ENCODE measurements around the gene ZFAND6.

ZFAND6 gene

DNA sequence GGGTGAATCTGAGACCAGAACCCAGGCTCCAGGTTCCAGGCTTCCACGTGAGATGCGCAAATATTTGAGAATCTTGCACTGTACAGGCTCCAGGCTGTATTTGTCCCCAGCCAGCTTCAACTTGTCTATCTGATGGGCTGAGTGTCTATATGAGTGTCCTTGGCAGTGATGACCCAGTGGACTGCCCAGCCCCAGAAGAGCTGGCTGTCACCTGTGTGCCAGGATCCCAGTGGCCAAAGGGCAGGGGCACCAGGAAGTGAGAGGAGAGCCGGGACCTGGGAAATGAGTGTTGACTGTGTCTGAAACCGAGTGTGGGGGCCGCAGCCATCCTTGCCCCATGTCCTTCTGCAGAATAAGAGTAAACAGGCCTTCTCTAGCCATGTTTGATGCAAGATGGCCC lies 103.7 kb downstream of the ZFAND6 start:
- peak overlapping the region; percentile 51 for H3K27ac ChIP-seq
- TF ChIP-seq ZFX (IDR thresholded peaks at IDR 0.05; ENCODE audit: borderline replicate concordance) = no peak
- TF ChIP-seq, protein P1, sequence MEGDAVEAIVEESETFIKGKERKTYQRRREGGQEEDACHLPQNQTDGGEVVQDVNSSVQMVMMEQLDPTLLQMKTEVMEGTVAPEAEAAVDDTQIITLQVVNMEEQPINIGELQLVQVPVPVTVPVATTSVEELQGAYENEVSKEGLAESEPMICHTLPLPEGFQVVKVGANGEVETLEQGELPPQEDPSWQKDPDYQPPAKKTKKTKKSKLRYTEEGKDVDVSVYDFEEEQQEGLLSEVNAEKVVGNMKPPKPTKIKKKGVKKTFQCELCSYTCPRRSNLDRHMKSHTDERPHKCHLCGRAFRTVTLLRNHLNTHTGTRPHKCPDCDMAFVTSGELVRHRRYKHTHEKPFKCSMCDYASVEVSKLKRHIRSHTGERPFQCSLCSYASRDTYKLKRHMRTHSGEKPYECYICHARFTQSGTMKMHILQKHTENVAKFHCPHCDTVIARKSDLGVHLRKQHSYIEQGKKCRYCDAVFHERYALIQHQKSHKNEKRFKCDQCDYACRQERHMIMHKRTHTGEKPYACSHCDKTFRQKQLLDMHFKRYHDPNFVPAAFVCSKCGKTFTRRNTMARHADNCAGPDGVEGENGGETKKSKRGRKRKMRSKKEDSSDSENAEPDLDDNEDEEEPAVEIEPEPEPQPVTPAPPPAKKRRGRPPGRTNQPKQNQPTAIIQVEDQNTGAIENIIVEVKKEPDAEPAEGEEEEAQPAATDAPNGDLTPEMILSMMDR (IDR thresholded peaks at IDR 0.05) = no peak

DNA sequence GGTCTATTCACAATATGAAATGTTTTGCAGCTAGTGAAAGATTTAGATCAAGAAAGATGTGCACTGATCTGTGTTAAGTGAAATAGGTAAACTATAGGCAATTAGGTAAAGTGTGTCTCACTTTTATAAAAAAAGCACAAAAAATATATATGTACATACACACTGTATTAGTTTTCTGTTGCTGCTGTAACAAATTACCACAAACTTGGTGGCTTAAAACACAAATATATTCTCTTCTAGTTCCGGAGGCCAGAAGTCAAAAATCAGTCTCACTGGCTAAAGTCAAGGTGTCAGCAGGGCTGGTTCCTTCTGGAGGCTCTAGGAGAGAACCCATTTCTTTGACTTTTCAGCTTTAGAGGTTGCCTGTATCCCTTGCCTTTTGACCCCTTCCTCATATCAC lies 104.4 kb downstream of the ZFAND6 start:
- H3K27ac ChIP-seq = no peak overlapping the region
- TF ChIP-seq, protein P1 (IDR thresholded peaks at IDR 0.05) = no peak
- no peak for TF ChIP-seq ZFX (IDR thresholded peaks at IDR 0.05; ENCODE audit: borderline replicate concordance)

DNA sequence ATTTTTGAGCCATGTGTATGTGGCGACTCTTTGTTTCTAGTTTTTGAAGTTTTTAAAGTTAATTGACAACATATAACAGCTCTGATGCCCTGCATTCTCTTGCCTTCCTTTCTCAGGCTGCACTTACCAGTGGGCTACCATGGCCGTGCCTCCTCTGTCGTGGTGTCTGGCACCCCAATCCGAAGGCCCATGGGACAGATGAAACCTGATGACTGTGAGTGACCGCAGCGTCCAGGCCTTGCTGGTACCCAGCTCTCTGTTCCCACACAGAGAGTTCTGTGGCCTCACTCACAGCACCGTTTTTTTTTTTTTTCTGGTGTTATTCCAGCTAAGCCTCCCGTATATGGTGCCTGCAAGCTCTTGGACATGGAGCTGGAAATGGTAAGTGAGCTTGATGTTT lies 108.5 kb downstream of the ZFAND6 start:
- TF ChIP-seq ZFX (IDR thresholded peaks at IDR 0.05; ENCODE audit: borderline replicate concordance) = no peak
- TF ChIP-seq, protein P1 (IDR thresholded peaks at IDR 0.05) = no peak
- H3K27ac ChIP-seq = no peak overlapping the region

DNA sequence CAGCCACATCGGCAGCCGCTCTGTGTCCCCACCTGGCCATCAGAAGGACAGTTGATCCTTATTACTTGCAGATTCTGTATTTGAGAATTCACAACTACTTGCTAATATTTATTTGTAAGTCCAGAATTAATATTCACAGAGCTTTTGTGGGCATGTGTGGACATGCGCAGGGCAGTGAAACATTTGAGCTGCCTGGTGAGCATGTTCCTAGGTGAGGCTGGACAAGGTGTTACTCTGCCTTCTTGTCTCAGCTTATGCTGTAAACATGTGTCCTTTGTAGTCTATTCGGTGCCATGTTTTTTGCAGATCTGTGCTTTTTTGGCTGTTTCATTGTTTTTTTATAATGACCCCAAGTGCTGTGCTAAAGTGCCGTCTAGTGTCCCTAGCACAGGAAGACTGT lies 108.9 kb downstream of the ZFAND6 start:
- no peak overlapping the region for H3K27ac ChIP-seq
- TF ChIP-seq, protein P1 (IDR thresholded peaks at IDR 0.05) = no peak
- no peak for TF ChIP-seq ZFX (IDR thresholded peaks at IDR 0.05; ENCODE audit: borderline replicate concordance)

DNA sequence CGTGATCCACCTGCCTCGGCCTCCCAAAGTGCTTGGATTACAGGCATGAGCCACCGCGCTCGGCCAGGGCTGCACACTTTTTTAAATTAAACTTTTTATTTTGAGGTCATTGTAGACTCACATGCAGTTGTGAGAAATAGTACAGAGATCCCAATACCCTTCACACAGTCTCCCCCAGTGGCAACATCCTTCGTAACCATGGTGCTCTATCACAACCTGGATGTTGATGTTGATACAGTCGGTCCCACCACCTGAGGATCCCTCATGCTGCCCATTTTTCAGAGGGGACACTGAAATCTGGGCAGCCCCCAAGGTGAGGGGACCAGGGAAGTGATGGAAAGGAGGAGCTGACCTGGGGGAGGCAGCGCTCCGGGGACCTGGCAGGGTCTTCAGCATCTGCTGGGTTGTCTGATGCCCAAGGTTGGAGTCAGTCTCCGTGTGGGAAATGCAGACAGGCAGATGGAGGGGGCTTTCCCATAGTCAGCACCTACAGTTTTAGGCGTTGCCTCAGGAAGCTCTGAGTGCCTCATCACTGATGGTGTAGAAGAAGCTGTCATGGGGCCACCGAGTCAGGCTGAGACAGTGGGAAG lies 110.4 kb downstream of the ZFAND6 start:
- H3K27ac ChIP-seq = no peak overlapping the region
- TF ChIP-seq, protein P1 (IDR thresholded peaks at IDR 0.05) = no peak
- no peak for TF ChIP-seq ZFX (IDR thresholded peaks at IDR 0.05; ENCODE audit: borderline replicate concordance)

DNA sequence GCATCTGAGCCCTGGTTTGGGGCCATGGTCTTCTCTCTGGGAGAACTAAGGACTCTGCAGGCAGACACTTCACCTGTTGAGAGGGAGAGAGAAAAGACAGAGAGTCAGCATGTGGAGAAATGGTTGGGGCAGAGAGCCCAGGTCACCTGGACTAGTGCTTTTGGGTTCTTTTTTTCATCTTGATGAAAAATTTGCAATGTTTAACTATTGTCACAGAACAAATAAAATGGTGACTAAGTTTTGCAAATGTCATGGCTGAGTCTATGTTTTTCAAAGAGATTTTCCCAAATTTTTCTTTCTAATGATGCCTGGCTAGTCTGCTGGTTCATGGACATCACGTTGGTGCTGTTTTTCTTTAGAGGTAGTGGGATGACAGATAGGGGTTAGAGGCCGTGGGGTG lies 111.1 kb downstream of the ZFAND6 start:
- H3K27ac ChIP-seq = no peak overlapping the region
- TF ChIP-seq, protein P1 (IDR thresholded peaks at IDR 0.05) = no peak
- no peak for TF ChIP-seq ZFX (IDR thresholded peaks at IDR 0.05; ENCODE audit: borderline replicate concordance)

DNA sequence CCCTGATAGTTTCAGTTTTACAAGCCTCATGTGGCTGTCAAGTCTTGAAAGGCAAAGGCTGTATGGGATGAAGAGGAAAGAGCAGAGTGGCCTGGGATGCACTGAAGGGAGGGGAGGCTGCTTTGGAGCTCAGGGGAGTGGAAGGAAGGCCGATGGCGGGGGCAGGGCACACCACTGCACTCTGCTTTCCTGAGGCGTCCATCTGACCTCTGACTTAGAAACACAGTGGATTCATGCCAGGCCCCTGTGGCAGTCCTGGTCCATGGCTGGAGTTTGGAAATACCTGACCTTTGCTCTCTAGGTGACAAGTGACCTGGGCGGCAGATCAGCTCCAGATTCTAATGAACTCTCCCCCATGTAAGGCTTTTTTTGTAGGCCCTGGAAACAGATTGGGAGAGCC lies 112.3 kb downstream of the ZFAND6 start:
- no peak overlapping the region for H3K27ac ChIP-seq
- TF ChIP-seq, protein P1 (IDR thresholded peaks at IDR 0.05) = no peak
- TF ChIP-seq ZFX (IDR thresholded peaks at IDR 0.05; ENCODE audit: borderline replicate concordance) = no peak
